CD14-positive monocyte (primary cell): ENCODE data around the gene LOXHD1. TPM values are rescaled to one million over a fixed set of nuclear protein-coding genes. Genes with fewer than 3 reads are reported as not detected.

Experiments used
- DNase-seq, 3 donors: peaks; one replicate each; pipeline ENCODE4 v3.0.0-alpha.2; 2011 to 2022
- H2AFZ ChIP-seq: 2 replicates; pipeline ENCODE4 v1.6.0; 2012; ENCODE audit warnings: mild to moderate bottlenecking, low read depth, low read length, inconsistent platforms; ENCODE audit not compliant: insufficient read depth, poor library complexity, severe bottlenecking
- H3K27ac ChIP-seq, 2 donors: 1 replicate in 1 of 2; 2 replicates in 1 of 2; pipeline ENCODE4 v1.5.1; 2012 to 2013; ENCODE audit warnings: low read length in 2 of 2, control low read depth in 1 of 2, inconsistent platforms in 1 of 2, low read depth in 1 of 2, mild to moderate bottlenecking in 1 of 2
- H3K27me3 ChIP-seq, 2 donors: one replicate each; pipeline versions ENCODE4 v1.6.0 to v1.6.1; 2011 to 2013; ENCODE audit warnings: low read length in 2 of 2; ENCODE audit not compliant: control insufficient read depth in 2 of 2, insufficient read depth in 2 of 2
- H3K36me3 ChIP-seq, 2 donors: replicated peaks in 1 of 2; 1 replicate in 1 of 2; 2 replicates in 1 of 2; pipeline versions ENCODE4 v1.5.1 to v1.6.1; 2012 to 2013; ENCODE audit warnings: low read length in 2 of 2, control low read depth in 1 of 2, inconsistent platforms in 1 of 2, mild to moderate bottlenecking in 1 of 2; ENCODE audit not compliant: insufficient read depth in 2 of 2, control insufficient read depth in 1 of 2
- H3K4me1 ChIP-seq, 2 donors: 1 replicate in 1 of 2; 2 replicates in 1 of 2; pipeline versions ENCODE4 v1.5.1 to v1.6.1; 2012 to 2013; ENCODE audit warnings: low read length in 2 of 2, control low read depth in 1 of 2, inconsistent platforms in 1 of 2, mild to moderate bottlenecking in 1 of 2, moderate library complexity in 1 of 2; ENCODE audit not compliant: insufficient read depth in 2 of 2, control insufficient read depth in 1 of 2
- H3K4me2 ChIP-seq: replicated peaks from 2 replicates; pipeline ENCODE3; 2012; ENCODE audit warnings: low read length, moderate library complexity, mild to moderate bottlenecking; ENCODE audit not compliant: poor library complexity, severe bottlenecking; ENCODE audit errors: extremely low read depth
- H3K4me3 ChIP-seq, 3 experiments: fragments of 200-600 bp in 1 of 3; sonication (generic) in 1 of 3; replicated peaks in 1 of 3; 1 replicate in 2 of 3; 2 replicates in 1 of 3; pipeline ENCODE4 v1.5.1; 2011 to 2013; ENCODE audit warnings: low read length in 3 of 3, mild to moderate bottlenecking in 3 of 3, control low read depth in 2 of 3, low read depth in 2 of 3, inconsistent platforms in 1 of 3, moderate library complexity in 1 of 3
- H3K79me2 ChIP-seq: 2 replicates; pipeline ENCODE4 v1.6.0; 2012; ENCODE audit warnings: mild to moderate bottlenecking, control low read depth, inconsistent platforms, low read length, moderate library complexity; ENCODE audit not compliant: insufficient read depth
- H3K9ac ChIP-seq: 2 replicates; pipeline ENCODE4 v1.6.0; 2017; ENCODE audit warnings: low read length, mild to moderate bottlenecking; ENCODE audit not compliant: insufficient read depth, poor library complexity, severe bottlenecking
- H3K9me3 ChIP-seq, 2 donors: replicated peaks in 1 of 2; 1 replicate in 1 of 2; 2 replicates in 1 of 2; pipeline versions ENCODE4 v1.5.1 to v1.6.1; 2012 to 2013; ENCODE audit warnings: low read length in 2 of 2, control low read depth in 1 of 2; ENCODE audit not compliant: control insufficient read depth in 1 of 2, insufficient read depth in 1 of 2
- H4K20me1 ChIP-seq: 2 replicates; pipeline ENCODE4 v1.6.0; 2012; ENCODE audit warnings: mild to moderate bottlenecking, low read length, control low read depth, moderate library complexity; ENCODE audit not compliant: insufficient read depth
- H3K27ac Mint-ChIP-seq, 7 donors: one replicate each; pipeline ENCODE4 v1.8.0; 2020; ENCODE audit warnings: mild to moderate bottlenecking in 7 of 7, mixed read lengths in 7 of 7, moderate library complexity in 6 of 7, inconsistent platforms in 2 of 7
- H3K27me3 Mint-ChIP-seq, 3 donors: one replicate each; pipeline ENCODE4 v1.8.0; 2021 to 2022; ENCODE audit warnings: low read depth in 3 of 3, mild to moderate bottlenecking in 3 of 3, mixed read lengths in 3 of 3, moderate library complexity in 3 of 3, inconsistent platforms in 1 of 3
- H3K36me3 Mint-ChIP-seq, 2 donors: one replicate each; pipeline ENCODE4 v1.8.0; 2020; ENCODE audit warnings: mixed read lengths in 2 of 2, inconsistent platforms in 1 of 2, mild to moderate bottlenecking in 1 of 2
- H3K4me1 Mint-ChIP-seq: one replicate; pipeline ENCODE4 v1.8.0; 2020; ENCODE audit warnings: mild to moderate bottlenecking, mixed read lengths
- H3K4me3 Mint-ChIP-seq, 2 donors: one replicate each; pipeline ENCODE4 v1.8.0; 2020; ENCODE audit warnings: mild to moderate bottlenecking in 2 of 2, mixed read lengths in 2 of 2, moderate library complexity in 1 of 2
- H3K9me3 Mint-ChIP-seq, 7 donors: one replicate each; pipeline ENCODE4 v1.8.0; 2020 to 2022; ENCODE audit warnings: mixed read lengths in 7 of 7, mild to moderate bottlenecking in 6 of 7, moderate library complexity in 6 of 7, inconsistent platforms in 2 of 7
- CTCF ChIP-seq: fragments of 200-600 bp; IDR thresholded peaks from one replicate; pipeline ENCODE4 v1.8.0; 2022; ENCODE audit warnings: antibody characterized with exemption, mild to moderate bottlenecking
- WGBS: methylation state at CpG from one replicate; pipeline ENCODE4 v1.1.5; 2013; ENCODE audit warnings: missing lambda C conversion rate; ENCODE audit not compliant: insufficient coverage; 5-methylcytosine and 5-hydroxymethylcytosine counted together
- intact Hi-C, 2 donors: fragments of 100-400 bp; cut with micrococcal nuclease; formaldehyde crosslinking; loops; one replicate each; pipeline versions ENCODE4 v1.15.0 to v1.15.1; 2023
- polyA plus RNA-seq, 3 donors: library from polyadenylated mRNA; depleted of rRNA in 1 of 3; unstranded in 2 of 3; stranded (reverse) in 1 of 3; fragments of 300-500 nt in 2 of 3; fragments of >200 nt in 1 of 3; fragmentation: Illumina TruSeq in 2 of 3; gene quantifications; 1 replicate in 2 of 3; 2 replicates in 1 of 3; pipeline ENCODE4 v1.2.3, GENCODE V29; 2012 to 2021

The LOXHD1 gene
- polyA plus RNA-seq, 3 donors: 0.33 to 10.9 (median 0.61) TPM

- Mint-ChIP-seq H3K9me3 (peaks cover 0 to 3% (median 0%) of the 10 kb centered on the region in 7 donors), H3K4me3 (no peak overlapping the region), H3K4me1 (no peaks in the 10 kb centered on the region), H3K27me3 (peaks cover 11 to 34% (median 16%) of the 10 kb centered on the region in 3 donors), H3K27ac (no peak overlapping the region), H3K36me3 (no peaks in the 10 kb centered on the region)
- no peak for DNase-seq
- Histone ChIP-seq H2AFZ (no peak overlapping the region), H3K36me3 (no peaks in the 10 kb centered on the region), H3K4me3 (no peak overlapping the region), H3K9me3 (no peaks in the 10 kb centered on the region), H3K9ac (no peak overlapping the region), H3K27ac (no peak overlapping the region), H3K4me2 (no peak overlapping the region), H3K4me1 (no peaks in the 10 kb centered on the region), H3K79me2 (no peaks in the 10 kb centered on the region), H4K20me1 (no peaks in the 10 kb centered on the region), H3K27me3 (no peaks in the 10 kb centered on the region)
- WGBS: 90% methylated on average over 4 of the region's 6 CpGs
- TF ChIP-seq CTCF: no peak
- intact Hi-C loops: no loop called here
These were observed 15.3 kb upstream of the LOXHD1 start for GRCh38 chr18:46672062-46672970.

- no peak overlapping the region for H3K4me2 ChIP-seq
- H3K4me3 Mint-ChIP-seq: no peak overlapping the region
- H3K27me3 Mint-ChIP-seq: peaks cover 3 to 30% (median 9%) of the 10 kb centered on the region in 3 donors
- H4K20me1 ChIP-seq: no peaks in the 10 kb centered on the region
- no peak overlapping the region for H3K4me3 ChIP-seq
- no peak for DNase-seq
- no peaks in the 10 kb centered on the region for H3K4me1 Mint-ChIP-seq
- H3K79me2 ChIP-seq: no peaks in the 10 kb centered on the region
- H3K27ac ChIP-seq: no peak overlapping the region
- H3K27me3 ChIP-seq: no peaks in the 10 kb centered on the region
- TF ChIP-seq CTCF: no peak
- intact Hi-C loops: no loop called here
- 78% methylated on average over 5 of the region's 6 CpGs for WGBS
- no peaks in the 10 kb centered on the region for H3K9me3 ChIP-seq
- H3K27ac Mint-ChIP-seq: peak overlapping the region in 1 of 7 donors; percentile 63
- H2AFZ ChIP-seq: no peak overlapping the region
- H3K36me3 ChIP-seq: no peaks in the 10 kb centered on the region
- H3K9ac ChIP-seq: no peak overlapping the region
- no peaks in the 10 kb centered on the region for H3K4me1 ChIP-seq
- no peaks in the 10 kb centered on the region for H3K36me3 Mint-ChIP-seq
- no peaks in the 10 kb centered on the region for H3K9me3 Mint-ChIP-seq
These were observed 11.7 kb upstream of the LOXHD1 start for GRCh38 chr18:46668694-46669093.
